SHP77 (cell line): Measurements from ENCODE around the gene CDYL.

Experiments
- DNase-seq, 2 experiments: peaks; one replicate each; lab custom pipeline; 2025; lab: John Stamatoyannopoulos, UW

Gene CDYL

GRCh38 chr6:4805553-4806336 is 29.5 kb downstream of the CDYL start:
- peak; percentile 63 to 73 for DNase-seq

- no peak for DNase-seq
Observed at GRCh38 chr6:4806337-4806725, 30.1 kb downstream of the CDYL start.

- DNase-seq: no peak
Observed at GRCh38 chr6:4806791-4807190, 30.6 kb downstream of the CDYL start.

GRCh38 chr6:4808396-4808795 is 32.2 kb downstream of the CDYL start:
- no peak for DNase-seq

GRCh38 chr6:4809999-4810918 is 34.1 kb downstream of the CDYL start:
- no peak for DNase-seq

- no peak for DNase-seq
Observed at GRCh38 chr6:4812068-4812467, 35.9 kb downstream of the CDYL start.

GRCh38 chr6:4813055-4813454 is 36.9 kb downstream of the CDYL start:
- no peak for DNase-seq

GRCh38 chr6:4814212-4814611 is 38.0 kb downstream of the CDYL start:
- DNase-seq: no peak

GRCh38 chr6:4814987-4815386 is 38.8 kb downstream of the CDYL start:
- no peak for DNase-seq

GRCh38 chr6:4815584-4815983 is 39.4 kb downstream of the CDYL start:
- DNase-seq: no peak

- no peak for DNase-seq
Observed at GRCh38 chr6:4816904-4817303, 40.7 kb downstream of the CDYL start.

GRCh38 chr6:4817551-4817950 is 41.3 kb downstream of the CDYL start:
- DNase-seq: no peak

GRCh38 chr6:4818272-4818938 is 42.2 kb downstream of the CDYL start:
- no peak for DNase-seq

- DNase-seq: no peak
Observed at GRCh38 chr6:4819706-4820283, 43.6 kb downstream of the CDYL start.

GRCh38 chr6:4820704-4821276 is 44.6 kb downstream of the CDYL start:
- no peak for DNase-seq

GRCh38 chr6:4822476-4822875 is 46.3 kb downstream of the CDYL start:
- DNase-seq: no peak

- DNase-seq: no peak
Observed at GRCh38 chr6:4828187-4828698, 52.0 kb downstream of the CDYL start.

GRCh38 chr6:4829089-4829488 is 52.9 kb downstream of the CDYL start:
- no peak for DNase-seq

- peak; percentile 23 to 43 for DNase-seq
Observed at GRCh38 chr6:4835540-4835939, 59.3 kb downstream of the CDYL start.

GRCh38 chr6:4840169-4840568 is 64.0 kb downstream of the CDYL start:
- DNase-seq: no peak

- DNase-seq: peak in 1 of 2 experiments; percentile 11
Observed at GRCh38 chr6:4844108-4844507, 67.9 kb downstream of the CDYL start.

- DNase-seq: no peak
Observed at GRCh38 chr6:4846387-4846786, 70.2 kb downstream of the CDYL start.
